B cell (primary cell): ENCODE measurements around the gene PAK6.

Experiments
- EZH2 ChIP-seq: IDR thresholded peaks from 2 replicates; pipeline ENCODE4 v1.6.1; 2012; ENCODE audit warnings: borderline replicate concordance, low read depth, mild to moderate bottlenecking, moderate library complexity, low read length; ENCODE audit not compliant: insufficient read depth, poor library complexity, severe bottlenecking
- TF ChIP-seq, protein P1 (sequence below): fragments of 200-600 bp; IDR thresholded peaks from one replicate; pipeline ENCODE4 v1.8.0; 2022; ENCODE audit warnings: antibody characterized with exemption, mild to moderate bottlenecking

DNA sequence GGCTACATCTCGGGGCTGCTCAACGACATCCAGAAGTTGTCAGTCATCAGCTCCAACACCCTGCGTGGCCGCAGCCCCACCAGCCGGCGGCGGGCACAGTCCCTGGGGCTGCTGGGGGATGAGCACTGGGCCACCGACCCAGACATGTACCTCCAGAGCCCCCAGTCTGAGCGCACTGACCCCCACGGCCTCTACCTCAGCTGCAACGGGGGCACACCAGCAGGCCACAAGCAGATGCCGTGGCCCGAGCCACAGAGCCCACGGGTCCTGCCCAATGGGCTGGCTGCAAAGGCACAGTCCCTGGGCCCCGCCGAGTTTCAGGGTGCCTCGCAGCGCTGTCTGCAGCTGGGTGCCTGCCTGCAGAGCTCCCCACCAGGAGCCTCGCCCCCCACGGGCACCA lies 27.0 kb downstream of the PAK6 start:
- TF ChIP-seq, protein P1, sequence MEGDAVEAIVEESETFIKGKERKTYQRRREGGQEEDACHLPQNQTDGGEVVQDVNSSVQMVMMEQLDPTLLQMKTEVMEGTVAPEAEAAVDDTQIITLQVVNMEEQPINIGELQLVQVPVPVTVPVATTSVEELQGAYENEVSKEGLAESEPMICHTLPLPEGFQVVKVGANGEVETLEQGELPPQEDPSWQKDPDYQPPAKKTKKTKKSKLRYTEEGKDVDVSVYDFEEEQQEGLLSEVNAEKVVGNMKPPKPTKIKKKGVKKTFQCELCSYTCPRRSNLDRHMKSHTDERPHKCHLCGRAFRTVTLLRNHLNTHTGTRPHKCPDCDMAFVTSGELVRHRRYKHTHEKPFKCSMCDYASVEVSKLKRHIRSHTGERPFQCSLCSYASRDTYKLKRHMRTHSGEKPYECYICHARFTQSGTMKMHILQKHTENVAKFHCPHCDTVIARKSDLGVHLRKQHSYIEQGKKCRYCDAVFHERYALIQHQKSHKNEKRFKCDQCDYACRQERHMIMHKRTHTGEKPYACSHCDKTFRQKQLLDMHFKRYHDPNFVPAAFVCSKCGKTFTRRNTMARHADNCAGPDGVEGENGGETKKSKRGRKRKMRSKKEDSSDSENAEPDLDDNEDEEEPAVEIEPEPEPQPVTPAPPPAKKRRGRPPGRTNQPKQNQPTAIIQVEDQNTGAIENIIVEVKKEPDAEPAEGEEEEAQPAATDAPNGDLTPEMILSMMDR = no peak
- no peak for TF ChIP-seq EZH2
